Endometrium (tissue), 2 donors: ENCODE results near the gene ASCC3.

ENCODE experiments used
- FAIRE-seq: peaks from 2 replicates; lab custom pipeline; 2012; peaks lifted over from hg19 to GRCh38; lab: Jason Lieb, UNC
- donor health status: control.
- donor health status: control.

The ASCC3 gene

GRCh38 chr6:100464903-100465700 is 416.0 kb downstream of the ASCC3 start, which contains the start of gene SIM1:
TSS of gene SIM1 (minus strand) at chr6:100464921. CDS start at chr6:100463468, 1,453 bp downstream.
- FAIRE-seq, result no peak

DNA sequence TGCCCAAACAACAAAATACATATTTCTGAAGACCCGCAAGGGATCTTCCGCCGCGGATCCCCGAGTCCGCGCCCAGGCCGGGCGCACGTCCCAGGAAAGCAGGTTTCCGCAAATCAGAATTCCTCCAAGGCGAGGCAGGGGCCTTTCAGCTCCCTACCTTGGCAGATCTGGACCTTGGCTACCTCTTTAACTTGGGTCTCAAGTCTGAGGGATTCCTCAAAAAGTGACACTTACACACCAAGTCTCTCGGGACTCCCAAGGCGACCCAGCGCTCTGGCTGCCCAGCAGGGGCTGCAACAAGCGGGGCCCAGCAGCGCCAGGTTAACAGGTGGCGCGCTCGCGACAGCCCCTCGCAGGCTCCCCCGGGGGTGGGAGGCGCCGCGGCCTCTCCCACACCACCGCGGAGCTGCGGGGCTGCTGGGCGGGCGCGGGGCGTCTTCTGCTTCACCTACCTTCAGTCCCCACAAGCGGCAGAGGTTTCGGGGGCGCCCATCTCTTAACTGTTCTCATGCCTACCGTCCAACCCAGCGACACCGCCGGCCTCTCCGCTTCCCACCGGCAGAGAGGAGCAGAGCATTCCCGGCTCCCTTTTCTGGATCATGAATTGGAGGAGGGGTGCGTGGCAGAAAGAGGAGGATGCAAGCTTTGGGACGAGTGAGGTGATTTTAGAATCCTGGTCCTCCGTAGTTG is 416.8 kb downstream of the ASCC3 start:
- no peak for FAIRE-seq

DNA sequence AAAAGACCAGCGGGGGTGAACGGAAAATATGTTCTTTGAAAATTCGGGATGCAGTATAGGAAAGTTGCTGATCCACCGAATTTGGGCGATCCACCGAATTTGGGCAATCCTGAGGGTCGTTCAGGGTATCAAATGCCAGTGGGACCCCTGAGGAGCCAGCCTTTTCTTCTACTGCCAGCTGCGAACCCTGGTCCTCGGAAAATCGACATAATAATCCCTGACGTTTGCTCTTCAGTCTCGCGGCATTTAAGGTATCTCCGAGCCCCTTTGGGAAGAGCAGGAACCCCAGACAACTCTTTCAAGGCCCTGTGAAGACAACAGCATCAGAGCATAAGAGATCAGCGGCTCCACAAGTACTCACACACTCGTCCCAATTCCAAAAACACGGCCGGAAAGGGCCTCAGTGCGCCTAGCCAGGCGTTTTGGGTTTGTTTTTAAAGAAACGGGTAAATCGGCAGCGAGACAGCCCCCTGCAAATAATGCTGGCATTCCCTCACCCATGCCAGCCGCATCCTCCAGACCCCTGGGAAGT is 417.4 kb downstream of the ASCC3 start:
- FAIRE-seq, result no peak

- FAIRE-seq, result no peak
Measured at GRCh38 chr6:100462706-100463629, 418.2 kb downstream of the ASCC3 start.

- FAIRE-seq, result no peak
Measured at GRCh38 chr6:100461917-100462705, 419.0 kb downstream of the ASCC3 start.

GRCh38 chr6:100461278-100461916 is 419.7 kb downstream of the ASCC3 start:
- FAIRE-seq, result no peak

- FAIRE-seq, result no peak
Measured at GRCh38 chr6:100460650-100461204, 420.4 kb downstream of the ASCC3 start.

GRCh38 chr6:100459592-100460184 is 421.4 kb downstream of the ASCC3 start:
- FAIRE-seq, result no peak

DNA sequence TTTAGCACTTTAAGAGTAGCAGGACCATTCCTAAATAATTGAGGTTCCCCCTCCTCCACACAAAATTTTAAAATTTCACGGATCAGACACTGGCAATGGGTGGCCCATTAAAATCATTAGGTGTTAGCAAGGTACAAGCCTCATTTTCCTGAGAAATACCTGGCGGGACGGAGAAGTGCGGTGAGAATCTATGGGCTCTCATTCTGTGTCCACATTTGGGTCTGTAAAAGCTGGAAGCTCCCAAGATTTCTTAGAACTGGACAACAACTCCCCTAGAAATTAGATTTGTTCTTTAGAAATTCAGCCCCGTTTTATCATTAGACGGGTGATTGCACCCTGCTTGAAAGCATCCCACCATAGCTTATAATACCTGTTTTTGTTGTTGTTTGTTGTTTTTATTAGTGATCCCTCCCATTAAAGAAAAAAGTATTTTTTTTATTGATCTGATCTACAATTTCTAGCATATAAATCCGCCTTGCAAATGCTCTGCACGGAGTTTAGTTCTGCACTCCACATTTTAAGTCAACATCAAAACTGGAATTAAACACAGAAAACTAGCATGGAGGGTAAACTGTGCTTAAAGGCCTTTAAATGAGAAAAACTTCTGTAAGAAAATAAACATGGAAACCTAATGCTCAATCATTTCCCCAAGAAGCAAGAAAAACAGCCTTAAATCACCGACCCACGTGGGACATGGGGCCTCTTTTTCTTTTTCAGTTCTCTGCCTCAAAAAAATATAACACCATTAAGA is 422.1 kb downstream of the ASCC3 start:
- no peak for FAIRE-seq
